Calu3 (cell line): ENCODE results near the gene UCN2. TPM values are rescaled to one million over a fixed set of nuclear protein-coding genes. Genes with fewer than 3 reads are reported as not detected.

ENCODE experiments used
- Bru-seq: library from RNA; stranded (reverse); fragments of 400-500 nt; gene quantifications from one replicate; lab custom pipeline; 2021; lab: Mats Ljungman, UMichigan
- BruChase-seq, 2 experiments: library from RNA; stranded (reverse); fragments of 400-500 nt; gene quantifications; one replicate each; lab custom pipeline; 2021; lab: Mats Ljungman, UMichigan
- BruUV-seq: library from RNA; stranded (reverse); fragments of 400-500 nt; replicated peaks from 2 replicates; lab custom pipeline; 2021; lab: Mats Ljungman, UMichigan
- CTCF ChIA-PET: fragments of 300-600 bp; sonication (Branson Sonifier 250); formaldehyde crosslinking; loops from one replicate; lab custom pipeline; 2022; ENCODE audit warnings: antibody characterized with exemption; lab: Charles Lee
- DNase-seq: peaks from one replicate; pipeline ENCODE4 v3.0.0; 2022
- H3K27ac Mint-ChIP-seq: one replicate; pipeline ENCODE4 v1.8.0; 2022; ENCODE audit warnings: mixed read lengths; ENCODE audit not compliant: unreplicated experiment
- H3K27me3 Mint-ChIP-seq: one replicate; pipeline ENCODE4 v1.8.0; 2022; ENCODE audit warnings: mixed read lengths; ENCODE audit not compliant: unreplicated experiment
- H3K36me3 Mint-ChIP-seq: one replicate; pipeline ENCODE4 v1.8.0; 2022; ENCODE audit warnings: mild to moderate bottlenecking, moderate library complexity, mixed read lengths; ENCODE audit not compliant: insufficient read depth, unreplicated experiment
- H3K4me1 Mint-ChIP-seq: one replicate; pipeline ENCODE4 v1.8.0; 2022; ENCODE audit warnings: mild to moderate bottlenecking, low read depth, mixed read lengths; ENCODE audit not compliant: unreplicated experiment
- H3K4me3 Mint-ChIP-seq: one replicate; pipeline ENCODE4 v1.8.0; 2022; ENCODE audit warnings: mild to moderate bottlenecking, low read depth, moderate library complexity, mixed read lengths; ENCODE audit not compliant: unreplicated experiment
- H3K9me3 Mint-ChIP-seq: one replicate; pipeline ENCODE4 v1.8.0; 2022; ENCODE audit warnings: low read depth, mixed read lengths; ENCODE audit not compliant: unreplicated experiment
- CTCF ChIP-seq: fragments of 200-600 bp; IDR thresholded peaks from one replicate; pipeline ENCODE4 v1.8.0; 2022; ENCODE audit warnings: antibody characterized with exemption; ENCODE audit not compliant: unreplicated experiment
- intact Hi-C: fragments of 100-400 bp; cut with micrococcal nuclease; formaldehyde crosslinking; loops from one replicate; pipeline ENCODE4 v1.10.0; 2022; ENCODE audit not compliant: unreplicated experiment
- long read RNA-seq: library from polyadenylated mRNA; stranded (forward); transcript quantifications from one replicate; pipeline ENCODE4 v2.0.0, GENCODE V29; 2022
- total RNA-seq: library from RNA; stranded (reverse); gene quantifications from 2 replicates; pipeline ENCODE4 v1.2.3, GENCODE V29; 2022

Gene UCN2, protein sequence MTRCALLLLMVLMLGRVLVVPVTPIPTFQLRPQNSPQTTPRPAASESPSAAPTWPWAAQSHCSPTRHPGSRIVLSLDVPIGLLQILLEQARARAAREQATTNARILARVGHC
- total RNA-seq (0.34 and 0.94 TPM in 2 replicates), Bru-seq, nascent RNA (not detected), BruChase-seq, experiment 1, labeled RNA remaining after a 6-hour chase (percentile 49 among the genes with signal in this experiment), BruChase-seq, experiment 2, labeled RNA remaining after a 2-hour chase (percentile 45 among the genes with signal in this experiment)
- long read RNA-seq, result 0 reads

GRCh38 chr3:48563382-48563918 is at the start of gene UCN2:
Gene UCN2, minus strand, starts transcription at chr3:48563781. Its CDS starts 657 bp downstream, at chr3:48563124.
- no peak for TF ChIP-seq CTCF
- H3K4me3 Mint-ChIP-seq, result no peak within 1 kb of the TSS
- H3K9me3 Mint-ChIP-seq, result no peaks in the 10 kb centered on the region
- CTCF ChIA-PET, result interaction anchor here (0.6 kb wide), 1 partner anchor 51 kb away, joined by 4 read pairs; no protein-coding TSS in a partner anchor
- peak within 1 kb of the TSS; percentile 52 for H3K27ac Mint-ChIP-seq
- intact Hi-C loops, result loop anchor here (5.0 kb wide), 1 partner anchor 34 kb away; the partner anchor contains the start of gene COL7A1
- no peak for DNase-seq
- H3K36me3 Mint-ChIP-seq, result peaks cover 5% of the 10 kb centered on the region
- peaks cover 44% of the 10 kb centered on the region for H3K4me1 Mint-ChIP-seq
- BruUV-seq, result no TSS peak
- no peaks in the 10 kb centered on the region for H3K27me3 Mint-ChIP-seq

- Mint-ChIP-seq H3K27ac (no peak overlapping the region), H3K27me3 (no peaks in the 10 kb centered on the region), H3K4me3 (no peak overlapping the region), H3K4me1 (no peaks in the 10 kb centered on the region), H3K36me3 (peaks cover 24% of the 10 kb centered on the region), H3K9me3 (no peaks in the 10 kb centered on the region)
- CTCF ChIA-PET, result interaction anchor here (0.6 to 0.7 kb wide), 2 partner anchors 58 to 64 kb away, joined by 3 to 4 read pairs; no protein-coding TSS in a partner anchor
- no peak for DNase-seq
- intact Hi-C loops, result no loop called here
- TF ChIP-seq CTCF, result no peak
- BruUV-seq, result no TSS peak
Observed at GRCh38 chr3:48612309-48612708, 48.7 kb upstream of the UCN2 start.

DNA sequence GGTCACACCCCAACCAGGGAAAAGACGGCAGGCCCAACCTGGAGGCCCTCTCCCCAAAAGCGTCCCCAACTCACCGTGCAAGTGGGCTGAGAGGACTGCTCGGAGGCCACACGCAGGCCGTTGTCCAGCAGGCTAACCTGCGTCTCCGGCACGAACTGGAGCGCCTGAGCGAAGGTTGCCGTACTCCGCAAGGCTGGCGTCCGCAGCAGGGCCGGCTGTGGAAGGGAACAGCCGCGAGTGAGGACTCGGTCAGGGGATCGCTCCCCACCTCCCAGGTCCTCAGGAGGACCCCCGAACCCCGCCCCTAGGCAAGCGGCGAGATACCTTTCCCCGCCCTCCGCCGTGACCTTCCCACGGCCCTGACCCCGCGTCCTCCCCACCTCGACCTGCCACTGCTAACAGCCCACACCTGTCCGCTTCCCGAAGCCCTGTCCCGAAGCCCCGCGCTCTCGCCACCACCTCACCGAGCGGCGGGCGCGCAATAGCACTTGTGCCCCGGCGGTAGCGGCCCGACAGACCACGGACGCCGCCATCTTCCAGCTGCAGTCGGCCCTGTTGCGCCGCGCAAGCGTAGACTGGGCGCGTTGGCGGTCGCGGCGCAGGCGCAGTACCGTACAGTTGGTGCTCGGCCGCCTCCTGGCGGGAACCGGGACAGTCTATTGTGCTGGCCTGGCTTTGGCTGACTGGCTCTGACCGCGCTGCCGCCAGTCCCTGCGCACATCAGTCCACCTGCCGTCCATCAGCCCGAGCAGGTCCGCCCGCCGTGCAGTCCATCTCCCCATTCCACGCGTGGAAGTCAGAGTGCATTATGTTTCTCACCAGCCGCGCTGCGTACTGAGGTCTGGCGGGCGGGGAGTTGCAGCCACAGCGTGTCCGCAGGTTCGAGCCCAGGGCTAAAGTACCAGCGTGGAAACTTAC is 45.8 kb upstream of the UCN2 start, which contains the start of gene UQCRC1:
Gene UQCRC1, minus strand, starts transcription at position 559 of the 918 bp plus-strand sequence. Its CDS starts 26 bp downstream, at position 533.
- intact Hi-C loops, result no loop called here
- peak; percentile 92 for DNase-seq
- TF ChIP-seq CTCF, result peak; percentile 35
- no peaks in the 10 kb centered on the region for H3K27me3 Mint-ChIP-seq
- H3K27ac Mint-ChIP-seq, result peak within 1 kb of the TSS; percentile 94
- H3K4me3 Mint-ChIP-seq, result peak within 1 kb of the TSS; percentile 98
- H3K36me3 Mint-ChIP-seq, result peaks cover 38% of the 10 kb centered on the region
- H3K4me1 Mint-ChIP-seq, result no peaks in the 10 kb centered on the region
- CTCF ChIA-PET, result interaction anchor here (1.0 kb wide), 1 partner anchor 26 kb away, joined by 3 read pairs; the partner anchor contains the start of gene SLC26A6
- BruUV-seq, result no TSS peak
- H3K9me3 Mint-ChIP-seq, result no peaks in the 10 kb centered on the region

DNA sequence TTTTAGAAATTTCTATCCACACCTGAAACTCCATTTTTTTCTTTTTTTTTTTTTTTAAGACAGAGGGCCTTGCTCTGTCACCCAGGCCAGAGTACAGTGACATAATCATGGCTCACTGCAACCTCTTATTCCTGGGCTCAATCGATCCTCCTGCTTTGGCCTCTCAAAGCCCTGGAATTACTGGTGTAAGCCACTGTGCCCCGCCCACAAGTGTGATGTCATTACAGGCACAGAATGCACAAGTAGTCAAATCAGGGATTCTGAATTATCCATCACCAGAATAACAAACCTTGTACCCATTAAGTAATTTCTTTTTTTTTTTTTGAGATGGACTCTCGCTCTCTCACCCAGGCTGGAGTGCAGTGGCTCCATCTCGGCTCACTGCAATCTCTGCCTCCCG is 43.9 kb upstream of the UCN2 start:
- peaks cover 49% of the 10 kb centered on the region for H3K36me3 Mint-ChIP-seq
- H3K4me1 Mint-ChIP-seq, result no peaks in the 10 kb centered on the region
- H3K27ac Mint-ChIP-seq, result no peak overlapping the region

More for the DNA sequence above, 43.9 kb upstream of the UCN2 start:
- Mint-ChIP-seq H3K27me3 (no peaks in the 10 kb centered on the region), H3K4me3 (no peak overlapping the region), H3K9me3 (no peaks in the 10 kb centered on the region)
- no peak for TF ChIP-seq CTCF
- BruUV-seq, result no TSS peak
- DNase-seq, result no peak
- intact Hi-C loops, result no loop called here
- CTCF ChIA-PET, result interaction anchor here (0.6 kb wide), 1 partner anchor 300 kb away, joined by 6 read pairs; no protein-coding TSS in a partner anchor
